LNCAP (cell line): ENCODE data around the gene MORN1.

Experiments used
- TF ChIP-seq, protein P1 (sequence below): fragments of 450-650 bp; IDR thresholded peaks from 2 replicates; pipeline ENCODE4 v1.5.1; 2017; ENCODE audit warnings: mild to moderate bottlenecking

MORN1 gene

GRCh38 chr1:2429780-2430591, 38.6 kb upstream of the MORN1 start:
- TF ChIP-seq, protein P1, sequence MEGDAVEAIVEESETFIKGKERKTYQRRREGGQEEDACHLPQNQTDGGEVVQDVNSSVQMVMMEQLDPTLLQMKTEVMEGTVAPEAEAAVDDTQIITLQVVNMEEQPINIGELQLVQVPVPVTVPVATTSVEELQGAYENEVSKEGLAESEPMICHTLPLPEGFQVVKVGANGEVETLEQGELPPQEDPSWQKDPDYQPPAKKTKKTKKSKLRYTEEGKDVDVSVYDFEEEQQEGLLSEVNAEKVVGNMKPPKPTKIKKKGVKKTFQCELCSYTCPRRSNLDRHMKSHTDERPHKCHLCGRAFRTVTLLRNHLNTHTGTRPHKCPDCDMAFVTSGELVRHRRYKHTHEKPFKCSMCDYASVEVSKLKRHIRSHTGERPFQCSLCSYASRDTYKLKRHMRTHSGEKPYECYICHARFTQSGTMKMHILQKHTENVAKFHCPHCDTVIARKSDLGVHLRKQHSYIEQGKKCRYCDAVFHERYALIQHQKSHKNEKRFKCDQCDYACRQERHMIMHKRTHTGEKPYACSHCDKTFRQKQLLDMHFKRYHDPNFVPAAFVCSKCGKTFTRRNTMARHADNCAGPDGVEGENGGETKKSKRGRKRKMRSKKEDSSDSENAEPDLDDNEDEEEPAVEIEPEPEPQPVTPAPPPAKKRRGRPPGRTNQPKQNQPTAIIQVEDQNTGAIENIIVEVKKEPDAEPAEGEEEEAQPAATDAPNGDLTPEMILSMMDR, result peak; percentile 42

DNA sequence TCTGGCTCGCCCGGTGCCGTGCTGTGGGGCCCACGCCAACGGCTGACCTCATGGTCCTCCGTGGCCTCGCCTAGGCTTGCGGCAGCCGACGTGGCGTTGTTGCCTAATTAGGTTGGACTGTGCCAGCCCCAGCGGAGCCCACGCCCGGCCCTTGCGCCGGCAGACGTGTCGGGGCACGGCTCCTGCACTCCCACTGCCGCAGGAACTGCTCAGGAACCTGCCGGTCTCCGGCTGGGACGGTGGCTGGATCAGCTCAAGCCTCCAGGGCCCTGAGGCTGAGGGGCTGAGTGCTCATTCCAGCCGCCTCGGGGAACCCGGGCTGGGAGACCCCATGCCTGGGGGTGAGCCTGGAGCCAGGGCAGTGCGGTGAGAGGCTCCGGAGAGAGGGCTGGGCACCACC, 37.1 kb upstream of the MORN1 start:
- TF ChIP-seq, protein P1, result no peak

GRCh38 chr1:2427976-2428375, 36.6 kb upstream of the MORN1 start:
- TF ChIP-seq, protein P1, result no peak

DNA sequence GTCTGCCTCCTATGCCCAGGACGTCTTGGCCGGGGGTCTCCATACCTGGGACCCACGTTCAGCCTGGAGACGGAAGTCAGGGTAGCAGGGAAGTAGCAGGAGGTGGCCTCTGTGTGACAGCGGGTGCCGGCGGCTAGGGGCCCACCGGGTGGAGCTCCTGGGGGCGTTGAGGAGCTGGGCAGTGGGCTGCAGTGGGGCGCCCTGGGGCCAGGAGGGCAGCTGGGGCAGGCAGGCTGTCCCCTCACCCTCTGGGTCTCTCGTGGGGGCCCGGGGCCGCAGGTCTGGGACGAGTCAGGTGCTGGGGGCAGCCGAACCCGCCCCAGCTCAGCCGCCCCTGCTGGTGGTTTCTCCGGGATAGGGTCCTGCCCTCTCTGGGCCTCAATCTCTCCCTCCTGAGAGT, 35.7 kb upstream of the MORN1 start:
- TF ChIP-seq, protein P1, result no peak

GRCh38 chr1:2426540-2426939, 35.2 kb upstream of the MORN1 start:
- TF ChIP-seq, protein P1, result no peak

GRCh38 chr1:2425892-2426291, 34.5 kb upstream of the MORN1 start:
- TF ChIP-seq, protein P1, result no peak

- TF ChIP-seq, protein P1, result no peak
These were observed 31.2 kb upstream of the MORN1 start for GRCh38 chr1:2422523-2422922.

GRCh38 chr1:2419416-2419815, 28.1 kb upstream of the MORN1 start:
- TF ChIP-seq, protein P1, result no peak
